ENCODE results near the gene CCT2. TPM values are rescaled to one million over a fixed set of nuclear protein-coding genes. Genes with fewer than 3 reads are reported as not detected.

CCT2 gene
- total and polyA plus RNA-seq, 2 of the 13 experiments (the other 11 are each of a cell fraction or from before 2014, with no cell fraction given): 209 to 388 TPM

GRCh38 chr12:69585189-69586062, at the start of gene CCT2 (continued):
- TF ChIP-seq ZHX2 (IDR thresholded peaks at IDR 0.05; ENCODE audit: low read depth) (peak; percentile 80), ZHX2 (CRISPR knock-in tag; IDR thresholded peaks at IDR 0.05; ENCODE audit: borderline replicate concordance) (peak; percentile 58; the same call in 1 of the 2 replicates), TAF15 (IDR thresholded peaks at IDR 0.05; ENCODE audit: low read depth, low read length, poor library complexity, severe bottlenecking) (peak; percentile 72), TEAD3 (CRISPR knock-in tag; optimal IDR thresholded peaks at IDR 0.05; ENCODE audit: borderline replicate concordance) (peak; percentile 13), KLF15 (CRISPR knock-in tag; IDR thresholded peaks at IDR 0.05; ENCODE audit: borderline replicate concordance) (0 out of 2 replicates have a peak, but pooled peaks have one; percentile 86), ZNF839 (CRISPR knock-in tag; IDR thresholded peaks at IDR 0.05; ENCODE audit: borderline replicate concordance) (peak; percentile 70; the same call in 1 of the 2 replicates), ZNF709 (CRISPR knock-in tag; IDR thresholded peaks at IDR 0.05) (peak; percentile 94; the same call in 1 of the 2 replicates), ZNF253 (CRISPR knock-in tag; IDR thresholded peaks at IDR 0.05; ENCODE audit: borderline replicate concordance) (0 out of 2 replicates have a peak, but pooled peaks have one; percentile 89), MAX (IDR thresholded peaks at IDR 0.05) (peak; percentile 96), MXD1 (CRISPR knock-in tag; IDR thresholded peaks at IDR 0.05) (peak; percentile 99)
- TF ChIP-seq, protein P1, sequence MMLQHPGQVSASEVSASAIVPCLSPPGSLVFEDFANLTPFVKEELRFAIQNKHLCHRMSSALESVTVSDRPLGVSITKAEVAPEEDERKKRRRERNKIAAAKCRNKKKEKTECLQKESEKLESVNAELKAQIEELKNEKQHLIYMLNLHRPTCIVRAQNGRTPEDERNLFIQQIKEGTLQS (CRISPR knock-in tag; IDR thresholded peaks at IDR 0.05): no peak; the same call in 1 of the 2 replicates
